GM12865 (cell line): Measurements from ENCODE around the gene TTN.

ENCODE experiments used
- DNase-seq: peaks from one replicate; pipeline ENCODE4 v3.0.0; 2010; ENCODE audit warnings: low read depth
- H3K4me3 ChIP-seq: 2 replicates; pipeline ENCODE4 v1.5.1; 2011; ENCODE audit warnings: mild to moderate bottlenecking, low read depth, low read length, control low read depth
- CTCF ChIP-seq: IDR thresholded peaks from 2 replicates; pipeline ENCODE4 v1.5.1; 2011; ENCODE audit warnings: low read length, control low read depth, low read depth, inconsistent platforms; ENCODE audit not compliant: insufficient read depth; ENCODE audit errors: missing control alignments

Gene TTN

GRCh38 chr2:178829299-178829960, 22.2 kb upstream of the TTN start:
- H3K4me3 ChIP-seq, result no peak overlapping the region
- TF ChIP-seq CTCF, result no peak
- no peak for DNase-seq

GRCh38 chr2:178828486-178828881, 21.3 kb upstream of the TTN start:
- no peak for TF ChIP-seq CTCF
- H3K4me3 ChIP-seq, result no peak overlapping the region
- DNase-seq, result no peak

GRCh38 chr2:178827739-178828485, 20.7 kb upstream of the TTN start:
- DNase-seq, result no peak
- no peak overlapping the region for H3K4me3 ChIP-seq
- no peak for TF ChIP-seq CTCF

- no peak for TF ChIP-seq CTCF
- DNase-seq, result no peak
- no peak overlapping the region for H3K4me3 ChIP-seq
These were observed 19.9 kb upstream of the TTN start for GRCh38 chr2:178827111-178827510.

GRCh38 chr2:178825183-178825582, 18.0 kb upstream of the TTN start:
- no peak for DNase-seq
- no peak overlapping the region for H3K4me3 ChIP-seq
- no peak for TF ChIP-seq CTCF

- no peak overlapping the region for H3K4me3 ChIP-seq
- no peak for TF ChIP-seq CTCF
- no peak for DNase-seq
These were observed 17.0 kb upstream of the TTN start for GRCh38 chr2:178824181-178824580.

GRCh38 chr2:178819992-178820391, 12.8 kb upstream of the TTN start:
- peak; percentile 80 for DNase-seq
- no peak for TF ChIP-seq CTCF
- H3K4me3 ChIP-seq, result no peak overlapping the region
